Colon (tissue), 2 donors: ENCODE measurements around the gene PTEN.
"Not testable (repeated sequence)": the region's sequence is repeated elsewhere in the genome, so short reads cannot be mapped to it uniquely, and the experiment has no call there.

Experiments
- FAIRE-seq: peaks from 2 replicates; lab custom pipeline; 2012; peaks lifted over from hg19 to GRCh38; lab: Jason Lieb, UNC
- donor health status: control.
- donor health status: control.

PTEN gene

GRCh38 chr10:87872828-87873227, 9.4 kb downstream of the PTEN start:
- FAIRE-seq, result no peak

- FAIRE-seq, result no peak
These were observed 10.2 kb downstream of the PTEN start for GRCh38 chr10:87873656-87874055.

GRCh38 chr10:87875929-87876571, 12.6 kb downstream of the PTEN start:
- peak; percentile 36 for FAIRE-seq

- FAIRE-seq, result no peak
These were observed 15.4 kb downstream of the PTEN start for GRCh38 chr10:87878664-87879459.

GRCh38 chr10:87880336-87880735, 16.9 kb downstream of the PTEN start:
- FAIRE-seq, result no peak

GRCh38 chr10:87881373-87882059, 18.1 kb downstream of the PTEN start:
- FAIRE-seq, result not testable (repeated sequence)

- FAIRE-seq, result no peak
These were observed 19.3 kb downstream of the PTEN start for GRCh38 chr10:87882555-87883294.

- FAIRE-seq, result no peak
These were observed 23.2 kb downstream of the PTEN start for GRCh38 chr10:87886635-87887034.

GRCh38 chr10:87887146-87887545, 23.7 kb downstream of the PTEN start:
- no peak for FAIRE-seq

- no peak for FAIRE-seq
These were observed 24.3 kb downstream of the PTEN start for GRCh38 chr10:87887548-87888289.

GRCh38 chr10:87895430-87895829, 32.0 kb downstream of the PTEN start:
- no peak for FAIRE-seq

GRCh38 chr10:87896216-87896615, 32.8 kb downstream of the PTEN start:
- no peak for FAIRE-seq

- FAIRE-seq, result not testable (repeated sequence)
These were observed 34.5 kb downstream of the PTEN start for GRCh38 chr10:87897957-87898356.

GRCh38 chr10:87903396-87903795, 40.0 kb downstream of the PTEN start:
- FAIRE-seq, result not testable (repeated sequence)

GRCh38 chr10:87913156-87913921, 49.9 kb downstream of the PTEN start:
- FAIRE-seq, result no peak

- no peak for FAIRE-seq
These were observed 52.0 kb downstream of the PTEN start for GRCh38 chr10:87915406-87915805.

- no peak for FAIRE-seq
These were observed 52.6 kb downstream of the PTEN start for GRCh38 chr10:87915989-87916388.

GRCh38 chr10:87916515-87916914, 53.1 kb downstream of the PTEN start:
- no peak for FAIRE-seq

- FAIRE-seq, result peak; percentile 18
These were observed 54.9 kb downstream of the PTEN start for GRCh38 chr10:87918254-87918859.

- no peak for FAIRE-seq
These were observed 57.1 kb downstream of the PTEN start for GRCh38 chr10:87920538-87920937.
